HepG2 (cell line): ENCODE measurements around the gene SSC5D. TPM values are rescaled to one million over a fixed set of nuclear protein-coding genes. Genes with fewer than 3 reads are reported as not detected.

Experiments
- ATAC-seq: fragments of 200-7000 bp; cut with Tn5 transposase; 3 replicates; pipeline ENCODE4 v1.9.1; 2020; ENCODE audit warnings: mild to moderate bottlenecking, moderate library complexity
- BruUV-seq: library from RNA; stranded (reverse); fragments of 400-500 nt; replicated peaks from 2 replicates; lab custom pipeline; 2021; lab: Mats Ljungman, UMichigan
- CTCF ChIA-PET: fragments of 300-600 bp; formaldehyde crosslinking; extraction: SDS; loops from one replicate; lab custom pipeline; 2021; ENCODE audit warnings: low total read pairs, inconsistent platforms, low intra/inter-chr PET ratio; lab: Yijun Ruan, JAX
- POLR2A ChIA-PET: fragments of 350-600 bp; sonication (Branson Sonifier 250); formaldehyde crosslinking; loops from one replicate; lab custom pipeline; 2020; ENCODE audit warnings: antibody characterized with exemption, inconsistent platforms; lab: Yijun Ruan, JAX
- DNase-seq: peaks from one replicate; pipeline ENCODE4 v3.0.0-alpha.2; 2015; ENCODE audit warnings: low spot score
- FAIRE-seq: peaks from 3 replicates; lab custom pipeline; 2011; peaks lifted over from hg19 to GRCh38; lab: Jason Lieb, UNC
- H2AFZ ChIP-seq: one replicate; pipeline ENCODE4 v1.6.1; 2011; ENCODE audit warnings: low read length, inconsistent platforms
- H3K27ac ChIP-seq: fragments of 300-600 bp; 3 replicates; pipeline ENCODE4 v1.8.0; 2011; ENCODE audit warnings: mixed run types, mild to moderate bottlenecking, mixed read lengths, low read length, inconsistent platforms; ENCODE audit not compliant: insufficient read depth; ENCODE audit errors: extremely low read length
- H3K27me3 ChIP-seq, 2 experiments: fragments of 200-600 bp in 1 of 2; 2 replicates in 1 of 2; 3 replicates in 1 of 2; pipeline versions ENCODE4 v1.6.0 to v1.8.0; 2011; ENCODE audit warnings: low read length in 2 of 2, mild to moderate bottlenecking in 2 of 2, moderate library complexity in 2 of 2, inconsistent platforms in 1 of 2; ENCODE audit not compliant: insufficient read depth in 2 of 2, control insufficient read depth in 1 of 2
- H3K36me3 ChIP-seq, 2 experiments: fragments of 200-600 bp in 1 of 2; replicated peaks in 1 of 2; 2 replicates in 1 of 2; 3 replicates in 1 of 2; pipeline versions ENCODE4 v1.5.1 to v1.8.0; 2011; ENCODE audit warnings: low read length in 2 of 2, inconsistent platforms in 1 of 2; ENCODE audit not compliant: insufficient read depth in 2 of 2, control insufficient read depth in 1 of 2
- H3K4me1 ChIP-seq: 2 replicates; pipeline ENCODE4 v1.5.1; 2012; ENCODE audit warnings: low read length, inconsistent platforms; ENCODE audit not compliant: insufficient read depth
- H3K4me2 ChIP-seq: 2 replicates; pipeline ENCODE4 v1.6.0; 2011; ENCODE audit warnings: low read depth, low read length, inconsistent platforms
- H3K4me3 ChIP-seq, 3 experiments: fragments of 200-600 bp in 1 of 3; sonication (generic), shearing (Covaris generic) in 1 of 3; replicated peaks in 1 of 3; 2 replicates each; pipeline ENCODE4 v1.5.1; 2011 to 2016; ENCODE audit warnings: low read length in 3 of 3, inconsistent platforms in 2 of 3, low read depth in 2 of 3, mild to moderate bottlenecking in 2 of 3, control low read depth in 1 of 3, mixed read lengths in 1 of 3; ENCODE audit not compliant: insufficient read depth in 1 of 3
- H3K79me2 ChIP-seq: one replicate; pipeline ENCODE4 v1.6.1; 2011; ENCODE audit warnings: low read length, inconsistent platforms; ENCODE audit not compliant: insufficient read depth
- H3K9ac ChIP-seq: 2 replicates; pipeline ENCODE4 v1.6.0; 2011; ENCODE audit warnings: mild to moderate bottlenecking, low read depth, low read length, inconsistent platforms; ENCODE audit not compliant: insufficient read depth
- H3K9me3 ChIP-seq: 2 replicates; pipeline ENCODE4 v1.5.1; 2012; ENCODE audit warnings: mild to moderate bottlenecking, low read length
- H4K20me1 ChIP-seq: 2 replicates; pipeline ENCODE4 v1.6.0; 2011; ENCODE audit warnings: inconsistent platforms, mild to moderate bottlenecking, low read length, moderate library complexity; ENCODE audit not compliant: insufficient read depth
- FOSL2 ChIP-seq: sonication (generic); formaldehyde crosslinking; IDR thresholded peaks from 2 replicates; pipeline ENCODE4 v1.4.0; 2020; ENCODE audit warnings: missing genetic modification reagents
- GATAD2A ChIP-seq: IDR thresholded peaks from 2 replicates; pipeline ENCODE4 v1.6.1; 2016
- RFXANK ChIP-seq: IDR thresholded peaks from 2 replicates; pipeline ENCODE4 v1.6.1; 2016
- SAP130 ChIP-seq: IDR thresholded peaks from 2 replicates; pipeline ENCODE4 v1.6.1; 2016; ENCODE audit warnings: low read depth
- SOX13 ChIP-seq, 3 experiments: fragments of 450-650 bp in 1 of 3; sonication (generic) in 1 of 3; formaldehyde crosslinking in 1 of 3; IDR thresholded peaks in 2 of 3; conservative IDR thresholded peaks in 1 of 3; 2 replicates each; pipeline versions ENCODE4 v1.5.0 to v1.6.1; 2016 to 2020; ENCODE audit warnings: antibody characterized with exemption in 1 of 3, mild to moderate bottlenecking in 1 of 3, missing compliant biosample characterization in 1 of 3, missing genetic modification reagents in 1 of 3, moderate library complexity in 1 of 3
- ZNF556 ChIP-seq: sonication (generic); formaldehyde crosslinking; IDR thresholded peaks from 2 replicates; pipeline ENCODE4 v1.4.0; 2020; ENCODE audit warnings: mild to moderate bottlenecking, missing genetic modification reagents, borderline replicate concordance
- ZNF678 ChIP-seq: sonication (generic); formaldehyde crosslinking; IDR thresholded peaks from 2 replicates; pipeline ENCODE4 v1.4.0; 2020; ENCODE audit warnings: mild to moderate bottlenecking, missing genetic modification reagents
- WGBS: methylation state at CpG from one replicate; pipeline ENCODE4 v1.1.6; 2017; ENCODE audit warnings: low lambda C conversion rate; 5-methylcytosine and 5-hydroxymethylcytosine counted together
- in situ Hi-C: cut with HindIII; loops from 2 replicates; pipeline ENCODE4 v1.10.0; 2017; ENCODE audit warnings: low pct_unique_long_range_greater_than_20kb; ENCODE audit not compliant: extremely low pct_ligation_motif_present
- intact Hi-C: fragments of 100-400 bp; cut with micrococcal nuclease; formaldehyde crosslinking; loops from one replicate; pipeline ENCODE4 v1.10.0; 2022; ENCODE audit not compliant: unreplicated experiment
- polyA plus RNA-seq, 8 experiments: library from polyadenylated mRNA; depleted of rRNA in 3 of 8; stranded (reverse) in 7 of 8; unstranded in 1 of 8; fragments of >200 nt; fragmentation: Illumina TruSeq in 4 of 8; extraction: Trizol in 4 of 8; gene quantifications; 2 replicates each; pipeline versions ENCODE4 v1.2.1 to v1.2.3, GENCODE V29; 2011 to 2016; ENCODE audit warnings: low read depth in 4 of 8, missing spikeins in 1 of 8, mixed read lengths in 1 of 8; ENCODE audit not compliant: insufficient read depth in 1 of 8
- total RNA-seq, 5 experiments: library from RNA; depleted of rRNA; stranded (reverse); fragments of >200 nt; fragmentation: Illumina TruSeq; extraction: Trizol; gene quantifications; 2 replicates each; pipeline ENCODE4 v1.2.3, GENCODE V29; 2016; ENCODE audit warnings: low read depth in 1 of 5

The SSC5D gene
- total and polyA plus RNA-seq, 2 of the 13 experiments (the other 11 are each of a cell fraction or from before 2014, with no cell fraction given) = not detected

GRCh38 chr19:55546011-55546410, 57.8 kb downstream of the SSC5D start:
- ChIA-PET CTCF (no interaction called here), POLR2A (interaction anchor here (0.6 to 2.4 kb wide), 7 partner anchors 9 to 84 kb away, joined by 3 to 11 read pairs (median 4); partner anchors contain the start of genes FIZ1, ISOC2 and ZNF524)
- Histone ChIP-seq H3K9ac (peak overlapping the region; percentile 47; the same call in 1 of the 2 replicates), H3K27me3 (no peaks in the 10 kb centered on the region; a peak in 1 of 5 replicates), H3K4me2 (peak overlapping the region; percentile 77), H3K4me1 (peaks cover 56% of the 10 kb centered on the region), H2AFZ (no peak overlapping the region), H3K4me3 (peak overlapping the region in 2 of 3 experiments; percentile 35 to 69; a peak in 4 of 6 replicates), H3K79me2 (no peaks in the 10 kb centered on the region), H3K36me3 (no peaks in the 10 kb centered on the region), H4K20me1 (no peaks in the 10 kb centered on the region), H3K27ac (no peak overlapping the region), H3K9me3 (no peaks in the 10 kb centered on the region)
- TF ChIP-seq GATAD2A (0 out of 2 replicates have a peak, but pooled peaks have one; percentile 15), SOX13 (IDR thresholded peaks at IDR 0.05) (no peak), SOX13 (CRISPR knock-in tag; conservative IDR thresholded peaks at IDR 0.05 in 1 of 2, IDR thresholded peaks at IDR 0.05 in 1 of 2) (0 out of 4 replicates have a peak, but pooled peaks of 1 of the 2 experiments have one; percentile 26), SAP130 (CRISPR knock-in tag) (peak; percentile 47; the same call in 1 of the 2 replicates), FOSL2 (CRISPR knock-in tag) (0 out of 2 replicates have a peak, but pooled peaks have one; percentile 17), RFXANK (no peak), ZNF556 (no peak), ZNF678 (CRISPR knock-in tag) (no peak)
- peak; percentile 34 for ATAC-seq
- intact Hi-C loops (no loop called here), in situ Hi-C loops (no loop called here)
- no TSS peak for BruUV-seq
- peak; percentile 28 for DNase-seq
- FAIRE-seq = no peak
- 6% methylated on average over 11 of the region's 11 CpGs for WGBS
